GM12874 (cell line): ENCODE measurements around the gene ATG12.

Experiments
- CTCF ChIP-seq: IDR thresholded peaks from 2 replicates; pipeline ENCODE4 v1.5.1; 2011; ENCODE audit warnings: low read depth, mild to moderate bottlenecking, control low read depth, low read length, moderate library complexity; ENCODE audit not compliant: insufficient read depth

Gene ATG12

GRCh38 chr5:115810761-115811160 lies 30.6 kb downstream of the ATG12 start:
- no peak for TF ChIP-seq CTCF

GRCh38 chr5:115809946-115810345 lies 31.4 kb downstream of the ATG12 start:
- no peak for TF ChIP-seq CTCF

- no peak for TF ChIP-seq CTCF
Measured at GRCh38 chr5:115807654-115808052, 33.7 kb downstream of the ATG12 start.

GRCh38 chr5:115806986-115807653 lies 34.2 kb downstream of the ATG12 start:
- TF ChIP-seq CTCF, result no peak

- TF ChIP-seq CTCF, result no peak
Measured at GRCh38 chr5:115801984-115802383, 39.4 kb downstream of the ATG12 start.

- no peak for TF ChIP-seq CTCF
Measured at GRCh38 chr5:115801152-115801551, 40.2 kb downstream of the ATG12 start.

- TF ChIP-seq CTCF, result no peak
Measured at GRCh38 chr5:115800108-115800507, 41.3 kb downstream of the ATG12 start.
